ENCODE measurements around the gene LST1.

DNA sequence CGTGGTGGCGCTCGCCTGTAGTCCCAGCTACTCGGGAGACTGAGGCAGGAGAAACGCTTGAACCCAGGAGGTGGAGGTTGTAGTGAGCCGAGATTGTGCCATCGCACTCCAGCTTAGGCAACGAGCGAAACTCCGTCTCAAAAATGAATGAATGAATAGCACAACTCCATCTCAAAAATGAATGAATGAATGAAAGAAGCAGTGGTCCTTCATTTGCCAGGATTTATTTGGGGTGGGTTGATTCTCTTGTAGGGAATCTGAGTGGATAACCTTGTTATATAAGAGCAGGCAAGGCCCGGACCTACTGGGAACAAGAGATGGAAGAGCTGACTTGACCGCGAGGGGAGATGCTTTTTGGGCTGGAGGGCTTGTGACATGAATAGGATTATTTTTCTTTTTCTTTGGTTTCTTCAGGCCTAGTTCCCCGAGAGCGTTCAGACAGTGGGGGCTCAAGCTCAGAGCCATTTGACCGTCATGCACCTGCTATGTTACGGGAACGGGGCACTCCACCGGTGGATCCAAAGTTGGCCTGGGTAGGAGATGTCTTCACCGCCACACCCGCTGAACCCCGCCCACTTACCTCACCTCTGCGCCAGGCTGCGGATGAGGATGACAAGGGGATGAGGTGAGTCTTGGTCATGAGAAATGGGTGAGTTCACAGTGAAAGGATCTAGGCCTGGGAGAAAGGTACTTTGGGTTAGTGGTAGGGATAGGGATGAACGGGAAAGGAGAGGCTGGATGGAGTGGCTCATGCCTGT lies 44.3 kb downstream of the LST1 start:
- TF ChIP-seq, protein P1, sequence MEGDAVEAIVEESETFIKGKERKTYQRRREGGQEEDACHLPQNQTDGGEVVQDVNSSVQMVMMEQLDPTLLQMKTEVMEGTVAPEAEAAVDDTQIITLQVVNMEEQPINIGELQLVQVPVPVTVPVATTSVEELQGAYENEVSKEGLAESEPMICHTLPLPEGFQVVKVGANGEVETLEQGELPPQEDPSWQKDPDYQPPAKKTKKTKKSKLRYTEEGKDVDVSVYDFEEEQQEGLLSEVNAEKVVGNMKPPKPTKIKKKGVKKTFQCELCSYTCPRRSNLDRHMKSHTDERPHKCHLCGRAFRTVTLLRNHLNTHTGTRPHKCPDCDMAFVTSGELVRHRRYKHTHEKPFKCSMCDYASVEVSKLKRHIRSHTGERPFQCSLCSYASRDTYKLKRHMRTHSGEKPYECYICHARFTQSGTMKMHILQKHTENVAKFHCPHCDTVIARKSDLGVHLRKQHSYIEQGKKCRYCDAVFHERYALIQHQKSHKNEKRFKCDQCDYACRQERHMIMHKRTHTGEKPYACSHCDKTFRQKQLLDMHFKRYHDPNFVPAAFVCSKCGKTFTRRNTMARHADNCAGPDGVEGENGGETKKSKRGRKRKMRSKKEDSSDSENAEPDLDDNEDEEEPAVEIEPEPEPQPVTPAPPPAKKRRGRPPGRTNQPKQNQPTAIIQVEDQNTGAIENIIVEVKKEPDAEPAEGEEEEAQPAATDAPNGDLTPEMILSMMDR (conservative IDR thresholded peaks at IDR 0.05 in 1 of 2, IDR thresholded peaks at IDR 0.05 in 1 of 2; ENCODE audit: low read depth in 1 of 2, low read length in 2 of 2) = no peak
- TF ChIP-seq EZH2 (IDR thresholded peaks at IDR 0.05; ENCODE audit: low read length, missing control alignments) = no peak
